Cardiac septum (tissue), 1 donor: ENCODE results near the gene MOCOS. TPM values are rescaled to one million over a fixed set of nuclear protein-coding genes. Genes with fewer than 3 reads are reported as not detected.

Experiments used
- DNase-seq: peaks from one replicate; pipeline ENCODE4 v3.0.0-alpha.2; 2020; ENCODE audit warnings: low spot score
- intact Hi-C: fragments of 100-400 bp; cut with DNase I; formaldehyde crosslinking; loops from one replicate; pipeline ENCODE4 v1.14.0; 2022
- total RNA-seq: library from RNA; stranded (reverse); fragmentation: NEBNext Ultra II Directional; extraction: Animal tissue kit (Norgen Biotek cat#: 25700); gene quantifications from one replicate; pipeline ENCODE4 v1.2.1, GENCODE V29; 2021
- donor health status: DM: no; HTN: no; CAD: no.

Gene MOCOS
- total RNA-seq, 1 donor from 2014 or later: 0.38 TPM

DNA sequence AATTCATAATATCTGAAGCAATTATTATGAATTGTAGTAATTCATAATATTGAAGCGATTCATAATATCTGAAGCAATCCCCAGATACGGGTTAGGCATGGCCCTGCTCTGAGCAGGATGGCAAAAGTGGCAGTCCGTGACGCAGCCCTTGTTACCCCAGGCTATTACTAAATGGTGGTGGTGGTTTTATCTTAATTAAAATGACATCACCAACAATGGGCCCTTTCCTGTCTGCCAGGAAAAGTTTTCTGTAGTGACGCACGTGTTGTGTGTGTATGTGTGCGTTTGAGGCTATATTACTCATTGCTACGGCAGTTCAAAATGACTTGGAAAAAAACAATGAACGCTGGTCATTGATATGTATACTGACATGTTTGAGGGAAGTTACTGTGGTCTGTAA is 10.6 kb upstream of the MOCOS start:
- intact Hi-C loops: no loop called here
- no peak for DNase-seq

GRCh38 chr18:36177913-36178312 is 9.4 kb upstream of the MOCOS start:
- intact Hi-C loops: no loop called here
- no peak for DNase-seq

DNA sequence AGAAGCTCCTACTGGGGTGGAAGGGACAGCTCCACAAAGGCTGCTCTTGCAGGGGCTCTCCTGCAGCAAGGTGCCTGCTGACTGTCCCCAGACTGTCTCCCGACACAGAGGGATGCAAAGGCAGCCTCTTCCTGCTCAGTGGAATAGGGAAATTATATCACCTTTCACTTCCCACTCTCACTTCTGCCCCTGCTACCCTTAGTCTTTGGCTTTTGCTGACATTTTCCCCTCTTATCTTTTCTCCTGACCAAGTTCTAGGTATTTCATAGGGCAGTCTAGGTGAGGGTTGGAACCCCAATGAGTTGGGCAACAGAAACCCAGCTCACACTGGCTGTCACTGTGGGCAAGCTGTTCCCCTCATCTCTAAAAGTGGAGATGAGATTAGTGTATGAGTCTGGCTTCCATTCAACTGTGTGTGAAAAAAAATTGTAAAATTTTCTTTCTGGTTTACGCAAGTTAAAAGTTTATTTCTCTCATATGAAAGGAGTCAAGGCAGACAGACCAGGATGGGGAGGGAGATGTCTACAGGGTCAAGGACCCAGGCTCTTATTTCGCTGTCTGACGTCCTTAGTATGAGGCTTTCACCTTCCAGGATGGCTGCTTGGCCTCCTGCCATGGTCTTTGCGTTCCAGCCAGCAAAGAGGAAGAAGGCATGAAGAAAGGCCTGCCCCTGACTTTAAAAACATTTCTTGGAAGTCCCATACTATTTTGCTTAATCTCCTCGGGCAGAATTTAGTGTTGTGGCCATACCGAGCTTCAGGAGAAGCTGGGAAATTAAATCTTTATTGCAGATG is 7.5 kb upstream of the MOCOS start:
- DNase-seq: no peak
- intact Hi-C loops: loop anchor here (10.0 kb wide), 1 partner anchor 255 kb away; no protein-coding TSS in a partner anchor

DNA sequence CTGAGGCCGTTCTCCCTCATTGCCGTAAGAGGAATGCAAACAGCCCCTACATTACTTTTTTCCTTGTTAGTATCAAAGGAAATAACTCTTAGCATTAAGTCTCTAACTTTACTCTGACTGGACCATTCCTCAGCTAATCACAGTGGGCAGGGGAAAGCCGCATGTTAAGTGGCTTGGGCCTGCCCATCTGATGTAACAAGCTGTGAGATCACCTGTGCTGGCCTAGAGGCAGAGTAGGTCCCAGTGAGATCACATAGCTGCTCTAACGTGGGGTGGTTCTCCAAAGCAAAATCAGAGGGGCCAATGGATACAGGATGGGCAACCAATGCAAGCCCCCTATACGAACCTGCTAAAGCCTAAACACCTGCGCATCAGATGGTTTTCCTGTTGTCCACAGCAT is 5.9 kb upstream of the MOCOS start:
- no peak for DNase-seq
- intact Hi-C loops: loop anchor here (10.0 kb wide), 1 partner anchor 253 kb away; no protein-coding TSS in a partner anchor

DNA sequence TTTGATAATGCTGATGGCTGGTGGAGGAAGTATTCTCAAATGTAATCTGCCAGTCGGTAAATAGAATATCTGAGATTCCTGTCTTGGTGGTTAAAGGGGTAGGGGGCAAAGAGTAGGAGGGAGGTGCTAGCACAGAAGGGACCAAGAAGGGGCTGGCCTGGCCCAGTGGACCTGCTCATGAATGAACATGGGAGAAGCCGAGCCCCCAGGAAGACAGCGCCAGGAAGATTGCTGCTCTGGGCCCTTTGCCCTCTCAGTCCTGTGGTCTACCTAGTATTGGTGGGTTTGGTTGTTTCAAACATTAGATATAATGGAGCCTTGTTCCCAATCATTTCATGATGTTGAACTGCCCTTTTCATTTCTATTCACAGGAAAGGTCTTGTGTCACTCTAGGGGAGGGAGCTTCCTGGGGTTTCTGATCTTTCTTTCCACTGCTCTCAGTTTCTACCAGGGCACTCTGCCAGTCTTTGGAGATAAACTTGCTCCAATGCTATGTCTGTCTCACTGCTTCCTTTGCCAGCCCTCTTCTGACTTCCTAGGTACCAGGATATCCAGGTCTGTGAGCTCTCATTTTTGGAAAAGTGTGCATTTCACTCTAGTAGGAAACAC is 5.3 kb upstream of the MOCOS start:
- DNase-seq: no peak
- intact Hi-C loops: loop anchor here (10.0 kb wide), 1 partner anchor 253 kb away; no protein-coding TSS in a partner anchor

GRCh38 chr18:36183033-36183432 is 4.3 kb upstream of the MOCOS start:
- DNase-seq: no peak
- intact Hi-C loops: loop anchor here (10.0 kb wide), 1 partner anchor 252 kb away; no protein-coding TSS in a partner anchor

GRCh38 chr18:36183987-36184386 is 3.3 kb upstream of the MOCOS start:
- intact Hi-C loops: loop anchor here (10.0 kb wide), 1 partner anchor 251 kb away; no protein-coding TSS in a partner anchor
- DNase-seq: no peak

DNA sequence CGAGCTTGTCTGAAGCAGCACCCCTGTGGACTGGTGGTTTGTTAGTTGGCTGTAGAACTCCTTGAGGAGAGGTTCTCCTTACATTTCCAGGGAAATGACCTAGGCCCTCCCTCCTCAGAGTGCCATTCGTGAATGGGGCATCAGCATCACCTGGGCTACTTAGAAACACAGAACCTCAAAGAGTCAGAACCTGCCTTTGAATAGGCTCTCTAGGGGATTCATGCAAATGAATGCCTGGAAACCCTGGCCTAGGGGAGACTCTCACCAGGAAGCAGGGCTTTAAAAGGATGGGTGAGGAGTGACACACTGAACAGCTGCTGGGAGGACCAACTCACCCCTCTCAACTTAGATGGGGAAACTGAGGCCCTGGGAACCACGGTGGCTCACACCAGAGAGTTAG is 2.1 kb upstream of the MOCOS start:
- intact Hi-C loops: loop anchor here (5.0 to 10.0 kb wide), 3 partner anchors 58 to 250 kb away; partner anchors contain the start of genes ELP2 and SLC39A6
- no peak for DNase-seq

DNA sequence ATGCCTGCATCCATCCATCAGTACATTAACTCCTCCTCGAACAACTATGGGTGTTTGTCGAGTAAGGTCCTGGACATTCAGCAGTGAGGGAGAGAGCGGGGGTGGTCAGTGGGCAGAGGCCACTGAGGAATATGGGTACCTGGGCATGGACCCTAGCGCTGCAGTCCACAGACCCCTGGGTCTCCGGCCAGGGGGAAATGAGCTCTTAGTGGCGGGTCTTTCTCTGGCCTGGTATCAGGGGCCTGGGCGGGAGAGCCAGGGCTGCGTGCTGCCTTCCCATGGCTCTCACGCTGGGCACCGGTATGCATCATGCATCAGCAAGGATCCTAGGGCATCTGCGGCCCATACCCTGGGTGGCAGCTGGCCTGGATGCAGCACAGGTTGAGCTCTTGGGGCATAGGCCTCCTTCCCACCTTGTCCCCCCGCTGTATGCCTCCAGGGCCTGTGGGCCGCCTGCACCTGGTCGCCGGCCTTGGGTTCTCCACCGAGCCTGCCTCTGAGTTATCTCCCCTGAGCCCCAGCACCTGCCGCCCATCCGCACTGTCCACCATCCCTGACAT is 1.3 kb upstream of the MOCOS start:
- intact Hi-C loops: loop anchor here (5.0 to 10.0 kb wide), 3 partner anchors 59 to 249 kb away; partner anchors contain the start of genes ELP2 and SLC39A6
- DNase-seq: no peak

DNA sequence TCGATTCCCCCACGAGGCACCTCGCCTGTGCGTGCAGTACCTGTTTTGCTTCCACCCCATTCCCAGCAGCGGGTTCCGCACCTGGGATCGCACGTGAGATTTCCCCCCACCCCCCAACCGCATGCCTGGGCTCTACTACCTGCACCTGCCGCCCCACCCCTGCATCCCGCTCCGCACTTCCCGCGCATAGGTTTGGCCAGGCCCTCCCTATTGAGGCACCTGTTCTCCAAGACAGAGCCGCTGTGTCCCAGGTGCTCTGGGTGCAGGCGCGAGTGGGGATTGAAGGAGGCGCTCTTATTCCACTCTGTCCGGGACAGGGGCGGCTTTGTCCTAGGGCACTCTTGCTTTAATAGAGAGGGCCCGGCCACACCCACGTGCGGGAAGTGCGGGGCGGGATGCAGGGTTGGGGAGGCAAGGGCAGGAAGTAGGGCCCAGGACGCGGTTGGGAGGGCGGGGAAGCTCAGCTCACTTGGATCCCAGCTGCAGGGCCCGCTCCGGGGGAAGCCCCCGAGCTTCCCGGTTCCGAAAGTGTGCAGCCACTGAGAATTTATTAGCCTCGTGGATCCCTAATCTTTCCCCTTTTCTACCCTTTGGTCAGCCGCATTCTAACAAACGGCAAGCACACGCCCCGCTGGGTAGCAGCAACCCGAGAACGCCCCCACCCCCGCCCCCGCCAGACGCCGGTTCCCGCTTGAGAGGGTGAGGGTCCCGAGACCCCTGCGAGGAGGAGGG is 670 bp upstream of the MOCOS start:
- no peak for DNase-seq
- intact Hi-C loops: loop anchor here (5.0 to 10.0 kb wide), 3 partner anchors 59 to 248 kb away; partner anchors contain the start of genes ELP2 and SLC39A6

- DNase-seq: no peak
- intact Hi-C loops: loop anchor here (5.0 to 10.0 kb wide), 3 partner anchors 61 to 247 kb away; partner anchors contain the start of genes ELP2 and SLC39A6
These were observed 777 bp downstream of the MOCOS start for GRCh38 chr18:36187826-36188721.

GRCh38 chr18:36188916-36189315 is 1.6 kb downstream of the MOCOS start:
- peak; percentile 22 for DNase-seq

DNA sequence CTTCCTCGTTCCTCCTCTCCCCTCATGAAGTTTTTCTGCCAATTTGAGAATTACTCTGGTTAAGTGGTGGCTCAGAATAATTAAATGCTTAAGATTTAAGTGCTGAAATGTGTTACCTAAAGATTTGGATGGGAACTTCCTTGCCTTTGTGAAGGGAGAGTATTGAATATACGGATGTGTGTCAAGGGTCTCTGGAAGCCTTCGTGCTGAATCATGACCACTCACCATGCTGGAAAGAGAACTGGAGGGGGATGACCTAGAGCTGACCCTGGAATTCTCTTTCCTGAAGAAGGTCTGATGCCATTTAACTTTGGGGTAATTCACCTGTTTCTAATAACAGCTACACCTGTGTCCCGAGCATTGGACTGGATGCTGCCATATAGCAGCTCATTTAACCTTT is 2.2 kb downstream of the MOCOS start:
- DNase-seq: no peak
- intact Hi-C loops: loop anchor here (5.0 to 10.0 kb wide), 3 partner anchors 62 to 245 kb away; partner anchors contain the start of genes ELP2 and SLC39A6

More at GRCh38 chr18:36188916-36189315, 1.6 kb downstream of the MOCOS start:
- intact Hi-C loops: loop anchor here (5.0 to 10.0 kb wide), 3 partner anchors 62 to 246 kb away; partner anchors contain the start of genes ELP2 and SLC39A6

GRCh38 chr18:36191286-36191685 is 4.0 kb downstream of the MOCOS start:
- DNase-seq: no peak
- intact Hi-C loops: no loop called here

GRCh38 chr18:36191711-36192110 is 4.4 kb downstream of the MOCOS start:
- no peak for DNase-seq
- intact Hi-C loops: no loop called here

- peak; percentile 26 for DNase-seq
- intact Hi-C loops: no loop called here
These were observed 7.5 kb downstream of the MOCOS start for GRCh38 chr18:36194600-36195315.

DNA sequence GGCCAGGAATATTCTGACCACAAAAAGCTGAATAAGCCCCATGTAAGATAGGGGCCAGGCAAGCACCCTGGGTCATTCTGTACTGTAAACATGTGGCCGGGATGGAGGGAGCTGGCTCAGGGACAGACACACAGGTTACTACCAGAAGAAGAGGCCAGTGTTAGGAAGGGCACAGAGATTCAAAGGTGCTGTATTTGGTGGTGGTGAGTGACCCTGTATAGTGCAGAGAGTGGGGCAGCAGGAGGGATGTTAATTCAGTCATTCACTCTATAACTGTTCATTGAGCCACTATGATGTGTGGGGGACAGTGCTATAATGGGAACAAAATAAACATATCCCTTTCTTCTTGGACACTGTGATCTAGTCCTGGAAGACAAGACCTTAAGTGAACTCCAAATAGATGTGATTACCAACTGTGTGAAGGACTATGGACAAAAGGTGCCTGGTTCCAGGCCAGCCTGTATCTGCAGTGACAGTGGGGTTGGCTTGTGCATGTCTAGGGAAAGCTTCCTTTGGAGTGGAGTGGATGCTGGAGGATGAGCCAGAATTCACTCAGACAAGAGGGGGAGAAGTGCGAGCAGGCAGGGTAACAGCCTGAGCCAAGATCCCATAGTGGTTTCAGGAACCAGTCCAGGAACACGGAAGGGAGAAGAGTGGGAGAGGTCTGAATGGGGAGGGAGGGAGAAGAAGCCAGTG is 8.3 kb downstream of the MOCOS start:
- intact Hi-C loops: no loop called here

More for the DNA sequence above, 8.3 kb downstream of the MOCOS start:
- DNase-seq: peak; percentile 46
